IPS-NIHi7 (cell line): ENCODE measurements around the gene MOCOS.

Experiments used
- DNase-seq: peaks from one replicate; pipeline ENCODE4 v3.0.0; 2012; ENCODE audit warnings: mixed read lengths; ENCODE audit errors: extremely low spot score

MOCOS gene

GRCh38 chr18:36179562-36180355 lies 7.5 kb upstream of the MOCOS start:
- DNase-seq = no peak

DNA sequence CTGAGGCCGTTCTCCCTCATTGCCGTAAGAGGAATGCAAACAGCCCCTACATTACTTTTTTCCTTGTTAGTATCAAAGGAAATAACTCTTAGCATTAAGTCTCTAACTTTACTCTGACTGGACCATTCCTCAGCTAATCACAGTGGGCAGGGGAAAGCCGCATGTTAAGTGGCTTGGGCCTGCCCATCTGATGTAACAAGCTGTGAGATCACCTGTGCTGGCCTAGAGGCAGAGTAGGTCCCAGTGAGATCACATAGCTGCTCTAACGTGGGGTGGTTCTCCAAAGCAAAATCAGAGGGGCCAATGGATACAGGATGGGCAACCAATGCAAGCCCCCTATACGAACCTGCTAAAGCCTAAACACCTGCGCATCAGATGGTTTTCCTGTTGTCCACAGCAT lies 5.9 kb upstream of the MOCOS start:
- no peak for DNase-seq

- DNase-seq = no peak
These were observed 5.3 kb upstream of the MOCOS start for GRCh38 chr18:36181898-36182506.

GRCh38 chr18:36183033-36183432 lies 4.3 kb upstream of the MOCOS start:
- DNase-seq = no peak

- DNase-seq = no peak
These were observed 3.3 kb upstream of the MOCOS start for GRCh38 chr18:36183987-36184386.

DNA sequence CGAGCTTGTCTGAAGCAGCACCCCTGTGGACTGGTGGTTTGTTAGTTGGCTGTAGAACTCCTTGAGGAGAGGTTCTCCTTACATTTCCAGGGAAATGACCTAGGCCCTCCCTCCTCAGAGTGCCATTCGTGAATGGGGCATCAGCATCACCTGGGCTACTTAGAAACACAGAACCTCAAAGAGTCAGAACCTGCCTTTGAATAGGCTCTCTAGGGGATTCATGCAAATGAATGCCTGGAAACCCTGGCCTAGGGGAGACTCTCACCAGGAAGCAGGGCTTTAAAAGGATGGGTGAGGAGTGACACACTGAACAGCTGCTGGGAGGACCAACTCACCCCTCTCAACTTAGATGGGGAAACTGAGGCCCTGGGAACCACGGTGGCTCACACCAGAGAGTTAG lies 2.1 kb upstream of the MOCOS start:
- no peak for DNase-seq

GRCh38 chr18:36185901-36186460 lies 1.3 kb upstream of the MOCOS start:
- no peak for DNase-seq

DNA sequence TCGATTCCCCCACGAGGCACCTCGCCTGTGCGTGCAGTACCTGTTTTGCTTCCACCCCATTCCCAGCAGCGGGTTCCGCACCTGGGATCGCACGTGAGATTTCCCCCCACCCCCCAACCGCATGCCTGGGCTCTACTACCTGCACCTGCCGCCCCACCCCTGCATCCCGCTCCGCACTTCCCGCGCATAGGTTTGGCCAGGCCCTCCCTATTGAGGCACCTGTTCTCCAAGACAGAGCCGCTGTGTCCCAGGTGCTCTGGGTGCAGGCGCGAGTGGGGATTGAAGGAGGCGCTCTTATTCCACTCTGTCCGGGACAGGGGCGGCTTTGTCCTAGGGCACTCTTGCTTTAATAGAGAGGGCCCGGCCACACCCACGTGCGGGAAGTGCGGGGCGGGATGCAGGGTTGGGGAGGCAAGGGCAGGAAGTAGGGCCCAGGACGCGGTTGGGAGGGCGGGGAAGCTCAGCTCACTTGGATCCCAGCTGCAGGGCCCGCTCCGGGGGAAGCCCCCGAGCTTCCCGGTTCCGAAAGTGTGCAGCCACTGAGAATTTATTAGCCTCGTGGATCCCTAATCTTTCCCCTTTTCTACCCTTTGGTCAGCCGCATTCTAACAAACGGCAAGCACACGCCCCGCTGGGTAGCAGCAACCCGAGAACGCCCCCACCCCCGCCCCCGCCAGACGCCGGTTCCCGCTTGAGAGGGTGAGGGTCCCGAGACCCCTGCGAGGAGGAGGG lies 670 bp upstream of the MOCOS start:
- DNase-seq = peak; percentile 40

- peak; percentile 36 for DNase-seq
These were observed 777 bp downstream of the MOCOS start for GRCh38 chr18:36187826-36188721.

- DNase-seq = no peak
These were observed 1.6 kb downstream of the MOCOS start for GRCh38 chr18:36188916-36189315.

DNA sequence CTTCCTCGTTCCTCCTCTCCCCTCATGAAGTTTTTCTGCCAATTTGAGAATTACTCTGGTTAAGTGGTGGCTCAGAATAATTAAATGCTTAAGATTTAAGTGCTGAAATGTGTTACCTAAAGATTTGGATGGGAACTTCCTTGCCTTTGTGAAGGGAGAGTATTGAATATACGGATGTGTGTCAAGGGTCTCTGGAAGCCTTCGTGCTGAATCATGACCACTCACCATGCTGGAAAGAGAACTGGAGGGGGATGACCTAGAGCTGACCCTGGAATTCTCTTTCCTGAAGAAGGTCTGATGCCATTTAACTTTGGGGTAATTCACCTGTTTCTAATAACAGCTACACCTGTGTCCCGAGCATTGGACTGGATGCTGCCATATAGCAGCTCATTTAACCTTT lies 2.2 kb downstream of the MOCOS start:
- no peak for DNase-seq

DNA sequence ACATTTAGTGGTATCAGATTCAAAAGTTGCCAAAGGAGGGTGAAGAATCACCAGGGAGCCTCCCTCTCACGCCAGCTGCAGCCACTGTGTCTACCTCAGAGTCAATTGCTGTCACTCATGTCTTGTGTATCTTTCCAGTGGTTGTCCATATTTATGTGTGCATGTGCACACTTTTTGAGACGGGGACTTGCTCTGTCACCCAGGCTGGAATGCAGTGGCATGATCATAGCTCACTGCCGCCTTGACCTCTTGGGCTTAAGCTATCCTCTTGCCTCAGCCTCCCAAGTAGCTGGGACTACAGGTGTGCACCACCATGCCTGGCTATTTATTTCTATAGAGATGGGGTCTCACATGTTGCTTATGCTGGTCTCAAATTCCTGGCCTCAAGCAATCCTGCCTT lies 4.0 kb downstream of the MOCOS start:
- DNase-seq = no peak

GRCh38 chr18:36191711-36192110 lies 4.4 kb downstream of the MOCOS start:
- no peak for DNase-seq

GRCh38 chr18:36194600-36195315 lies 7.5 kb downstream of the MOCOS start:
- DNase-seq = no peak

DNA sequence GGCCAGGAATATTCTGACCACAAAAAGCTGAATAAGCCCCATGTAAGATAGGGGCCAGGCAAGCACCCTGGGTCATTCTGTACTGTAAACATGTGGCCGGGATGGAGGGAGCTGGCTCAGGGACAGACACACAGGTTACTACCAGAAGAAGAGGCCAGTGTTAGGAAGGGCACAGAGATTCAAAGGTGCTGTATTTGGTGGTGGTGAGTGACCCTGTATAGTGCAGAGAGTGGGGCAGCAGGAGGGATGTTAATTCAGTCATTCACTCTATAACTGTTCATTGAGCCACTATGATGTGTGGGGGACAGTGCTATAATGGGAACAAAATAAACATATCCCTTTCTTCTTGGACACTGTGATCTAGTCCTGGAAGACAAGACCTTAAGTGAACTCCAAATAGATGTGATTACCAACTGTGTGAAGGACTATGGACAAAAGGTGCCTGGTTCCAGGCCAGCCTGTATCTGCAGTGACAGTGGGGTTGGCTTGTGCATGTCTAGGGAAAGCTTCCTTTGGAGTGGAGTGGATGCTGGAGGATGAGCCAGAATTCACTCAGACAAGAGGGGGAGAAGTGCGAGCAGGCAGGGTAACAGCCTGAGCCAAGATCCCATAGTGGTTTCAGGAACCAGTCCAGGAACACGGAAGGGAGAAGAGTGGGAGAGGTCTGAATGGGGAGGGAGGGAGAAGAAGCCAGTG lies 8.3 kb downstream of the MOCOS start:
- DNase-seq = no peak

DNA sequence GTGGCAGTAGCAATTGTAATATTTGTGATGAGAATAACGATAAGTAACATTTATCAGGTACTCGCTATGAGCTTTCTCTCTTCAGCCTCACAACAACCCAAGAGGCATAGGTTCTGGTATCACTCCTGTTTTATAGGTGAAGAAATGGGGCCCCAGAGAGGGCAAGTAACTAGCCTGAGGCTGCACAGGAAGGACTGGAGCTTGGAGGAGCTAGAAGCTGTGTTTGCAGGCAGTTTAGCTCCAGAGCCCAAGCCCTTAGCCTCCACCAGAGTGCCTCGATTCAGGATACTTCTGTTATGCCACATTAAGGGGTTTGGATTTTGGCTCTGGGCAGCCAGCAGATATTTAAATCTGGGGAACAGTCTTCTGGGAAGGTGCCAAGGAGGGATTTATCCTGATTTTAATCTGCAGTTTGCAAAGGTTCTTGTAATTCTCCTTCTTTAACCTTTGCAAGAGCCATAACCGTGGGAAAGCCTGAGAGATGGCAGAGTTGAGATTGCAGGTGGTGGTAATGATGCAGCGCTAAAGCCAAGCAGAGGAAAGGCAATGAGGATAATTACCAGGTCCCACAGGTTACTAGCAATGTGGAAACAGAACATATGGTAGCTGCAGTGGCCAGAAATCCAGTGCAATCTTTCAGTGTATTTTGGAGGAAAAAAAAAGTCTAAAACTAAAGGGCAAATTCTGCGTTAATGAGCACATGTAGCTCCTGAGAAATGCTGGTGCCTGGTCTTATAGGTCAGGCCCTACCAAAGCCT lies 9.1 kb downstream of the MOCOS start:
- DNase-seq = no peak

- DNase-seq = no peak
These were observed 10.3 kb downstream of the MOCOS start for GRCh38 chr18:36197511-36198166.

GRCh38 chr18:36199691-36200295 lies 12.5 kb downstream of the MOCOS start:
- peak; percentile 4 for DNase-seq
